ENCODE results near the gene CYP21A2. TPM values are rescaled to one million over a fixed set of nuclear protein-coding genes. Genes with fewer than 3 reads are reported as not detected.
"Not testable (repeated sequence)": the region's sequence is repeated elsewhere in the genome, so short reads cannot be mapped to it uniquely, and the experiment has no call there.

CYP21A2 gene
- total RNA-seq, 4 donors from 2014 or later, result 1.0 to 15.3 (median 3.9) TPM

DNA sequence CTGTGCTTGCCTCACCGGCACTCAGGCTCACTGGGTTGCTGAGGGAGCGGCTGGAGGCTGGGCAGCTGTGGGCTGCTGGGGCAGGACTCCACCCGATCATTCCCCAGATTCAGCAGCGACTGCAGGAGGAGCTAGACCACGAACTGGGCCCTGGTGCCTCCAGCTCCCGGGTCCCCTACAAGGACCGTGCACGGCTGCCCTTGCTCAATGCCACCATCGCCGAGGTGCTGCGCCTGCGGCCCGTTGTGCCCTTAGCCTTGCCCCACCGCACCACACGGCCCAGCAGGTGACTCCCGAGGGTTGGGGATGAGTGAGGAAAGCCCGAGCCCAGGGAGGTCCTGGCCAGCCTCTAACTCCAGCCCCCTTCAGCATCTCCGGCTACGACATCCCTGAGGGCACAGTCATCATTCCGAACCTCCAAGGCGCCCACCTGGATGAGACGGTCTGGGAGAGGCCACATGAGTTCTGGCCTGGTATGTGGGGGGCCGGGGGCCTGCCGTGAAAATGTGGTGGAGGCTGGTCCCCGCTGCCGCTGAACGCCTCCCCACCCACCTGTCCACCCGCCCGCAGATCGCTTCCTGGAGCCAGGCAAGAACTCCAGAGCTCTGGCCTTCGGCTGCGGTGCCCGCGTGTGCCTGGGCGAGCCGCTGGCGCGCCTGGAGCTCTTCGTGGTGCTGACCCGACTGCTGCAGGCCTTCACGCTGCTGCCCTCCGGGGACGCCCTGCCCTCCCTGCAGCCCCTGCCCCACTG, 2.3 kb downstream of the CYP21A2 start:
- H3K27ac ChIP-seq; H3K4me3 ChIP-seq; H3K36me3 ChIP-seq; H3K27me3 ChIP-seq; DNase-seq (ENCODE audit: low spot score in 2 of 2); H3K4me1 ChIP-seq; H3K9me3 ChIP-seq: not testable (repeated sequence)
- WGBS, 2 donors, result 82% methylated on average over 11 of the region's 43 CpGs; no CpG with 5 or more reads in 1 of the 2 donors

DNA sequence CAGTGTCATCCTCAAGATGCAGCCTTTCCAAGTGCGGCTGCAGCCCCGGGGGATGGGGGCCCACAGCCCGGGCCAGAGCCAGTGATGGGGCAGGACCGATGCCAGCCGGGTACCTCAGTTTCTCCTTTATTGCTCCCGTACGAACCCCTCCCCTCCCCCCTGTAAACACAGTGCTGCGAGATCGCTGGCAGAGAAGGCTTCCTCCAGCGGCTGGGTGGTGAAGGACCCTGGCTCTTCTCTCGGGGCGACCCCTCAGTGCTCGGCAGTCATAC, 2.8 kb downstream of the CYP21A2 start:
- not testable (repeated sequence) for H3K4me1 ChIP-seq; H3K36me3 ChIP-seq; H3K9me3 ChIP-seq; H3K4me3 ChIP-seq; DNase-seq (ENCODE audit: low spot score in 2 of 2); H3K27ac ChIP-seq; H3K27me3 ChIP-seq
- no CpG with 5 or more reads among the region's 13 CpGs for WGBS, 2 donors

DNA sequence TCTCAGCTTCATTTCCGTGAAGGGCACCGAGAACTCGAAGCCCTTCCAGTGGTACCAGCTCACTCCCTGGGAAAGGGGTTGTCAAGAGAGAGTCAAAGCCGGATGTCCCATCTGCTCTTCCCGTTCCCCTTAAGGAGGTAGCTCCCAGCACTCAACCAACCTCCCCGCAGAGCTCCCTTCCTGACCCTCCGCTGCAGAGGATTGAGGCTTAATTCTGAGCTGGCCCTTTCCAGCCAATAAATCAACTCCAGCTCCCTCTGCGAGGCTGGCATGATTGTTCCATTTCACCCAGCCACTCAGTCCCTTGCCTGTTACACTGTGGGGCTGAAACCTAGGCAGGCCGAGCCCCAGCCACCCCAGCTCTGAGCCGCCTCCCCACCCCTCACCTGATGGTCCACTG, 3.2 kb downstream of the CYP21A2 start:
- not testable (repeated sequence) for H3K9me3 ChIP-seq; H3K27me3 ChIP-seq; DNase-seq (ENCODE audit: low spot score in 2 of 2); H3K36me3 ChIP-seq; H3K4me1 ChIP-seq; H3K27ac ChIP-seq; H3K4me3 ChIP-seq
- WGBS, 2 donors, result 42 to 47% methylated on average over 5 to 6 of the region's 10 CpGs

DNA sequence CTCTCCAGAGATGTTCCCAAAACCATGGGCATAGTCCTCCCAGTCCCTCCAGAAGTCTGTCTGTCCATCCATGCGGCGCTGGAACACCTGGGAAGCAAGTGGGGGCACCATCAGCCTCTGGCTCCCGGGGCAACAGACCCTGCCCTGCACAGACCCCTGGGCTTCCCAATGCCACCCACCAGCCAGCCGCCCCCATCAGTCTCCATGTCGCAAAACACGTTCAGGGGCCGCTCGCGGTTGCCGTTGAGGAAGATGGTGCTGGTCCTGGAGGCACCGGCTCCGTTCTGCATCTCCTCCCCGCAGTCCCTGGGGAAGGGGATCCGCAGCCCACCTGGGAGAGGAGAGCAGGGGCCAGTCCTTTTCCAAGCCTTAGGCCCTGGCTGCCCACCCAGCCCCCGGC, 4.1 kb downstream of the CYP21A2 start:
- WGBS, 2 donors, result 92 to 100% methylated on average over 1 to 12 of the region's 15 CpGs
- not testable (repeated sequence) for H3K27me3 ChIP-seq; H3K36me3 ChIP-seq; H3K27ac ChIP-seq; H3K9me3 ChIP-seq; H3K4me3 ChIP-seq; DNase-seq (ENCODE audit: low spot score in 2 of 2)
- H3K4me1 ChIP-seq, result peaks cover 0 to 14% (median 11%) of the 10 kb centered on the region in 4 donors

DNA sequence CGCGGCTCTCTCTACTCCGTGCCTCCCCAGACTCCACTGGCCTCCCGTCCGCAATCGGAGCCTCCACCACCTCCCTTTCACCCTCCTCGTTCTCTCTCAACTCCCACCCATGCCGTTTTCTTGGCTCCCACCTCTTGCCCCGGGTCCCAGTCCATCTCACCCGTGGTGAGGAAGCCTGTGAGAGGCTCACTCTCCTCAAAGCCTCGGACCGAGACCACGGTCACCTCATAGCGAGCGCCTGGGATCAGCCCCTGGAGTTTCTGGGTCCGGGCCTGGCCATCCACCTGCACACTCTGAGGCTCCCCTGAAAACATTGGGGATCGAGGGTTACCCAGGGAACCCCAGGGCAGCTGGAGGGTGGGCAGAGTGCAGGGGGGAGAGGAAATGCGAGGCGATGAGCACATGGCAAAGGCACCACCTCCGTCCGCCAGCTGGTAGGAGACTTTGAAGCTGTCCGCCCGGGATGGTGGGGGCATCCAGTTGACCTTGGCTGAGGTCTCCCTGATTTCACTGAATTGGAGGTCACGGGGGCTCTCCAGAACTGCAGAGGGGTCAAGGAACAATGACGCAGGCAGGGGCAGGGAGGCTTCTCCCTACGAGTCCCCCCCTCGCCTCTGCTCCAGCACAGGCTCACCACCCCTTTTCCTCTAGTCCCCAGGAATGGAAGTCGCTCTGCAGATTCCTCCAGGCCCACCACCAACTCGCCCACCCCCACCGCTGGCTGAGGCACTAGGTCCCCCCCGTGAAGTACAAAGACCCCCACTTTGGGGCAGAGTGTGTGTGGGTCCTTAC, 5.6 kb downstream of the CYP21A2 start:
- not testable (repeated sequence) for H3K27me3 ChIP-seq; H3K27ac ChIP-seq; H3K36me3 ChIP-seq; DNase-seq (ENCODE audit: low spot score in 2 of 2); H3K9me3 ChIP-seq; H3K4me3 ChIP-seq
- peaks cover 0 to 29% (median 26%) of the 10 kb centered on the region in 4 donors for H3K4me1 ChIP-seq
- WGBS, 2 donors, result 75 to 84% methylated on average over 14 to 21 of the region's 31 CpGs

DNA sequence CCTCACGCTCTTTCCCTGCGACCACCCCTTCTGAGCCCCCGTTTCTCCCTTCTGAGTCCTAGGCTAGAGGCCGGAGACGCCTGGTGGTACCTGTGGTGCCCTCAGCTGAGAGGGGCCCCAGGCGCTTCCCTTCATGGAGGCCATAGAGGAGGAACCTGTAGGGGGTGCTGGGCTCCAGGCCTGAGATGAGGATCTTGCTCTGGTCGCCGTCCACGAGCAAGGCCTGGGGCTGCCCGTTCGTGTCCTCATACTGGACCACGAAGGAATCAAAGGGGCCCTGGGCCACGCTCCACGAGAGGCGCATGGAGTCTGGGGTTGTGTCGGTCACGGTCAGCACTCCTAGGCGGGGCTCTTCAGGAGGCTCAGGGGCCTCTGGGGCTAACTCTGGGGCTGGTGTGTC, 6.7 kb downstream of the CYP21A2 start:
- not testable (repeated sequence) for H3K27me3 ChIP-seq; H3K36me3 ChIP-seq; DNase-seq (ENCODE audit: low spot score in 2 of 2); H3K9me3 ChIP-seq; H3K4me3 ChIP-seq
- 76 to 83% methylated on average over 5 to 15 of the region's 18 CpGs for WGBS, 2 donors
- H3K4me1 ChIP-seq, result peaks cover 0 to 41% (median 27%) of the 10 kb centered on the region in 4 donors
- H3K27ac ChIP-seq, result peak overlapping the region in 1 of 4 donors; percentile 26

DNA sequence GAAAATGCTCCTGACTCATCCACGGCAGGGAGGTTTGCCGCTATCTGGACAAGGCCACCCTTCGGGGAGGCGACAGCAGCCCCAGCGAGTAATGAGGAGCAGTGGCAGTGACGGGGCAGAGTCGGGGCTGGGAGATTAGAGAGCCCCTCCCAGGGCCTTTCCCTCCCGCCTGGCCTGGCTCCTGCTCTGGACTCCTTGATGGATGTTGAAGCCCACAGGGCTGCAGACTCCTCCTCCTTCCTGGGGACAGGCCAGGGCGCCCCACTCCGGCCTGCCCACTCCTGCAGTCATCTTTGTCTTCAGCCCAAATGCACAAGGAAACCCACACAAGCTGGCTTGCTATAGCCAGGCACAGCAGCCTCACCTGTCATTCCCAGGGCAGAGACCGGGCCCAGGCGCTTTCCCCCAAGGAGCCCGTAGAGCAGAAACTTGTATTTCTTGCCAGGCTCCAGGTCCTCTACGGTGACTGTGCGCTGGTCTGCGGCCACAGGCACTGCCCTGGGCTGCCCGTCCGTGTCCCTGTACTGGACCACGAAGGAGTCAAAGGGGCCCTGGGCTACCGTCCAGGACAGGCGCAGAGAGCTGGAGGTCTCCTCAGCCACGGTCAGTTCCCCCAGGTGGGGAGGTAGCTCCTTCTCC, 7.7 kb downstream of the CYP21A2 start:
- H3K36me3 ChIP-seq, result no peaks in the 10 kb centered on the region
- peak overlapping the region; percentile 75 to 91 (median 82) for H3K27ac ChIP-seq
- no peaks in the 10 kb centered on the region for H3K27me3 ChIP-seq
- H3K9me3 ChIP-seq, result no peaks in the 10 kb centered on the region
- TF ChIP-seq, protein P1, sequence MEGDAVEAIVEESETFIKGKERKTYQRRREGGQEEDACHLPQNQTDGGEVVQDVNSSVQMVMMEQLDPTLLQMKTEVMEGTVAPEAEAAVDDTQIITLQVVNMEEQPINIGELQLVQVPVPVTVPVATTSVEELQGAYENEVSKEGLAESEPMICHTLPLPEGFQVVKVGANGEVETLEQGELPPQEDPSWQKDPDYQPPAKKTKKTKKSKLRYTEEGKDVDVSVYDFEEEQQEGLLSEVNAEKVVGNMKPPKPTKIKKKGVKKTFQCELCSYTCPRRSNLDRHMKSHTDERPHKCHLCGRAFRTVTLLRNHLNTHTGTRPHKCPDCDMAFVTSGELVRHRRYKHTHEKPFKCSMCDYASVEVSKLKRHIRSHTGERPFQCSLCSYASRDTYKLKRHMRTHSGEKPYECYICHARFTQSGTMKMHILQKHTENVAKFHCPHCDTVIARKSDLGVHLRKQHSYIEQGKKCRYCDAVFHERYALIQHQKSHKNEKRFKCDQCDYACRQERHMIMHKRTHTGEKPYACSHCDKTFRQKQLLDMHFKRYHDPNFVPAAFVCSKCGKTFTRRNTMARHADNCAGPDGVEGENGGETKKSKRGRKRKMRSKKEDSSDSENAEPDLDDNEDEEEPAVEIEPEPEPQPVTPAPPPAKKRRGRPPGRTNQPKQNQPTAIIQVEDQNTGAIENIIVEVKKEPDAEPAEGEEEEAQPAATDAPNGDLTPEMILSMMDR (IDR thresholded peaks at IDR 0.05), result no peak
- TF ChIP-seq EP300 (IDR thresholded peaks at IDR 0.05) (no peak), POLR2A (IDR thresholded peaks at IDR 0.05) (no peak)
- H3K4me1 ChIP-seq, result peaks cover 0 to 43% (median 27%) of the 10 kb centered on the region in 4 donors
- no peak overlapping the region for H3K4me3 ChIP-seq
- peak in 1 of 2 donors; percentile 32 for DNase-seq (ENCODE audit: low spot score in 2 of 2)
- WGBS, 2 donors, result 57 to 70% methylated on average over 21 to 22 of the region's 22 CpGs

DNA sequence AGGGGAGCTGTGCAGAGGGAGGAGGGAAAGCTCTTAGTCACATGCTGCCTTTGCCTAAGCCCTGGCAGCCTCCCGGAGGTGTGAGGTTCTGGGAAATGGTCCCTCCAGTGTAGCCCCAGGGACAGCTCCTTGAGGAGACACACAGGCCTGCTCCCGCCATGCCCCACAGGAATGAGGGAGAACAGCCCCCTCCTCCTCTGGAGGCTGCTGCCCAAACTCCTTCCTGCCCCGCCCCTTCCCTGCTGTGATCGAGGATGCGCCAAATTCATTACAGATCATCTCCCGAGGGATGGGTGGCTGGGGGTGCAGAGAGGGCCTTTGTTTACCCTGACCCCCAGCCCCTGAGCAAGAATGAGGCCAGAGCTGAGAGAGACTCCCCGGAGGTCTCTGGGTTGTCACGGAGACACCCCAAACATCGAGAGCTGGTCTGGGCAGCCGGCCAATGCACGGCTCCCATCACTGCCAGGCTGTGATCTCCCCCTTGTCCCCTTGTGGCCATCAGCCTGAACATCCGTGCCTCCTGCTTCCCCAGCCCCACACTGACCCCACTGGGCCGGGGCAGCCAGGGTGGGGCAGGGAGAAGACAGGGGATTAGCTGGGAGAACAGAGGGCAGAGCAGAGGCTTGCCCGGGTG, 8.4 kb downstream of the CYP21A2 start:
- Histone ChIP-seq H3K27me3 (no peaks in the 10 kb centered on the region), H3K27ac (peak overlapping the region; percentile 75 to 91 (median 82)), H3K4me1 (peaks cover 0 to 43% (median 27%) of the 10 kb centered on the region in 4 donors), H3K9me3 (no peaks in the 10 kb centered on the region), H3K4me3 (no peak overlapping the region), H3K36me3 (no peaks in the 10 kb centered on the region)
- peak; percentile 47 to 57 for DNase-seq (ENCODE audit: low spot score in 2 of 2)
- TF ChIP-seq EP300 (IDR thresholded peaks at IDR 0.05), result no peak
- TF ChIP-seq, protein P1 (IDR thresholded peaks at IDR 0.05), result peak in 1 of 5 experiments; percentile 36
- 19 to 32% methylated on average over 11 to 14 of the region's 14 CpGs for WGBS, 2 donors
